ENCODE measurements around the gene USP54. TPM values are rescaled to one million over a fixed set of nuclear protein-coding genes. Genes with fewer than 3 reads are reported as not detected.

Gene USP54
- total and polyA plus RNA-seq, 9 of the 15 experiments (the other 6 are each of a cell fraction or from before 2014, with no cell fraction given), result 3.8 to 40.1 (median 16.9) TPM

DNA sequence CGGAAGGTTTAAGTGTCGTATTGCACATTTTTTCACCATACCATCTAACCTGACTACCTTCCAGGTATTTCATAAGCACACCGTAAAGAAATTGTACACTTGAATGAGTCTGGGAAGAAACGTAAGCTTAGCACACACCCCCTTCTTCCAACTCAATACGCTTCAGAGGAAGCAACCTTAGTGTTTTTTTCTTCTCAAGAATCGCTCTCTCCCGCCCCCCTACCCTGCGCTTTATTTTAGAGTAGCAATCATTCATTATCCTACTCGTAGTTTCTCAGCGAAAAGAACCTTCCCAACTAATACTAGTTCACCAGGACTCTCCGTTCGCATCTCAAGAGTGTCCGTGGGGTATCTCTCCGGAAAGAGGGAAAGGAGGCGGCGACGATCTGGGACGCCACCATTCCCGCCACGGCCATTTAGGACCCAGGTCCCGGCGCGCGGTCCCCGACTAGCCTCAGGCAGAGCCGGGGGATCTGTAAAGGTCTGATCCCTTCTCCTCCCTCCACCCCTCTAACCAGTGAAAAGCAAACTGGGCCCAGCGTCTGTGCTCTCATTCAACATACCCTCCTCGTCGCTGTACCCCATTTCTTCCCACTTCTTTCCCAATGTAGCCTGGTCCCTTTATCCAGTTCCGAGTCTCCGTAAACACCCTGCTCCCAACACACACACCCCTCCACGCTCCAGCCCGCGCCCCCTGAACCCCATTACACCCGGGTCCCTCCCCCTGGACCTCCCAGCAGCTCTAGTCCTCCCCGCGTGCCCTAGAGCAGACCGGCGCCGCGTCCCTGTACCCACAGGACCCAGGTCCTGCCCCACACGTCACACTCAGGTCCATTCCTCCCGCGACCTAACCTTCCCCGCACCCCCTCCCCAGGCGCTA lies 34.1 kb upstream of the USP54 start (continued):
- TF ChIP-seq, protein P1, sequence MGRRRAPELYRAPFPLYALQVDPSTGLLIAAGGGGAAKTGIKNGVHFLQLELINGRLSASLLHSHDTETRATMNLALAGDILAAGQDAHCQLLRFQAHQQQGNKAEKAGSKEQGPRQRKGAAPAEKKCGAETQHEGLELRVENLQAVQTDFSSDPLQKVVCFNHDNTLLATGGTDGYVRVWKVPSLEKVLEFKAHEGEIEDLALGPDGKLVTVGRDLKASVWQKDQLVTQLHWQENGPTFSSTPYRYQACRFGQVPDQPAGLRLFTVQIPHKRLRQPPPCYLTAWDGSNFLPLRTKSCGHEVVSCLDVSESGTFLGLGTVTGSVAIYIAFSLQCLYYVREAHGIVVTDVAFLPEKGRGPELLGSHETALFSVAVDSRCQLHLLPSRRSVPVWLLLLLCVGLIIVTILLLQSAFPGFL (CRISPR knock-in tag; IDR thresholded peaks at IDR 0.05), result no peak
- TF ChIP-seq TRIM28 (IDR thresholded peaks at IDR 0.05) (0 out of 2 replicates have a peak, but pooled peaks have one; percentile 14), DNMT1 (IDR thresholded peaks at IDR 0.05) (no peak), ZNF324 (CRISPR knock-in tag; IDR thresholded peaks at IDR 0.05) (no peak), SMARCB1 (IDR thresholded peaks at IDR 0.05; ENCODE audit: insufficient read length, low read depth) (no peak), RCOR1 (IDR thresholded peaks at IDR 0.05; ENCODE audit: borderline replicate concordance in 1 of 2, low read depth in 2 of 2, low read length in 2 of 2) (no peak), BMI1 (IDR thresholded peaks at IDR 0.05; ENCODE audit: low read length) (no peak), NELFE (IDR thresholded peaks at IDR 0.05; ENCODE audit: insufficient read depth, insufficient read length) (no peak), BRCA1 (IDR thresholded peaks at IDR 0.05) (no peak), BRCA1 (CRISPR knock-in tag; IDR thresholded peaks at IDR 0.05) (no peak), DACH1 (IDR thresholded peaks at IDR 0.05; ENCODE audit: partially characterized antibody) (no peak), LEF1 (IDR thresholded peaks at IDR 0.05) (no peak), PTBP1 (IDR thresholded peaks at IDR 0.05; ENCODE audit: low read depth, low read length) (no peak), ZFX (CRISPR knock-in tag; IDR thresholded peaks at IDR 0.05) (no peak), KAT2B (IDR thresholded peaks at IDR 0.05; ENCODE audit: low read depth, low read length) (no peak), ILF3 (IDR thresholded peaks at IDR 0.05; ENCODE audit: borderline replicate concordance) (no peak), ZNF830 (CRISPR knock-in tag; IDR thresholded peaks at IDR 0.05) (no peak), KLF13 (tag; IDR thresholded peaks at IDR 0.05; ENCODE audit: borderline replicate concordance, low read depth) (no peak; the same call in 1 of the 2 replicates), XRCC3 (IDR thresholded peaks at IDR 0.05) (no peak), ZNF239 (CRISPR knock-in tag; IDR thresholded peaks at IDR 0.05) (no peak)
- TF ChIP-seq, protein P2, sequence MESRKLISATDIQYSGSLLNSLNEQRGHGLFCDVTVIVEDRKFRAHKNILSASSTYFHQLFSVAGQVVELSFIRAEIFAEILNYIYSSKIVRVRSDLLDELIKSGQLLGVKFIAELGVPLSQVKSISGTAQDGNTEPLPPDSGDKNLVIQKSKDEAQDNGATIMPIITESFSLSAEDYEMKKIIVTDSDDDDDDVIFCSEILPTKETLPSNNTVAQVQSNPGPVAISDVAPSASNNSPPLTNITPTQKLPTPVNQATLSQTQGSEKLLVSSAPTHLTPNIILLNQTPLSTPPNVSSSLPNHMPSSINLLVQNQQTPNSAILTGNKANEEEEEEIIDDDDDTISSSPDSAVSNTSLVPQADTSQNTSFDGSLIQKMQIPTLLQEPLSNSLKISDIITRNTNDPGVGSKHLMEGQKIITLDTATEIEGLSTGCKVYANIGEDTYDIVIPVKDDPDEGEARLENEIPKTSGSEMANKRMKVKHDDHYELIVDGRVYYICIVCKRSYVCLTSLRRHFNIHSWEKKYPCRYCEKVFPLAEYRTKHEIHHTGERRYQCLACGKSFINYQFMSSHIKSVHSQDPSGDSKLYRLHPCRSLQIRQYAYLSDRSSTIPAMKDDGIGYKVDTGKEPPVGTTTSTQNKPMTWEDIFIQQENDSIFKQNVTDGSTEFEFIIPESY (CRISPR knock-in tag; IDR thresholded peaks at IDR 0.05), result no peak
- TF ChIP-seq, protein P3, sequence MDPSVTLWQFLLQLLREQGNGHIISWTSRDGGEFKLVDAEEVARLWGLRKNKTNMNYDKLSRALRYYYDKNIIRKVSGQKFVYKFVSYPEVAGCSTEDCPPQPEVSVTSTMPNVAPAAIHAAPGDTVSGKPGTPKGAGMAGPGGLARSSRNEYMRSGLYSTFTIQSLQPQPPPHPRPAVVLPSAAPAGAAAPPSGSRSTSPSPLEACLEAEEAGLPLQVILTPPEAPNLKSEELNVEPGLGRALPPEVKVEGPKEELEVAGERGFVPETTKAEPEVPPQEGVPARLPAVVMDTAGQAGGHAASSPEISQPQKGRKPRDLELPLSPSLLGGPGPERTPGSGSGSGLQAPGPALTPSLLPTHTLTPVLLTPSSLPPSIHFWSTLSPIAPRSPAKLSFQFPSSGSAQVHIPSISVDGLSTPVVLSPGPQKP (CRISPR knock-in tag; IDR thresholded peaks at IDR 0.05), result no peak
- TF ChIP-seq, protein P4, sequence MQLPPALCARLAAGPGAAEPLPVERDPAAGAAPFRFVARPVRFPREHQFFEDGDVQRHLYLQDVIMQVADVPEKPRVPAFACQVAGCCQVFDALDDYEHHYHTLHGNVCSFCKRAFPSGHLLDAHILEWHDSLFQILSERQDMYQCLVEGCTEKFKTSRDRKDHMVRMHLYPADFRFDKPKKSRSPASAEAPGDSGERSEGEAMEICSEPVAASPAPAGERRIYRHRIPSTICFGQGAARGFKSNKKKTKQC (CRISPR knock-in tag; IDR thresholded peaks at IDR 0.05), result peak; percentile 7; the same call in 1 of the 2 replicates

Measured in K562 (cell line).